CD14-positive monocyte (primary cell): ENCODE measurements around the gene PTPRN2. TPM values are rescaled to one million over a fixed set of nuclear protein-coding genes. Genes with fewer than 3 reads are reported as not detected.

Source experiments
- DNase-seq, 3 donors: peaks; one replicate each; pipeline ENCODE4 v3.0.0-alpha.2; 2011 to 2022
- H2AFZ ChIP-seq: 2 replicates; pipeline ENCODE4 v1.6.0; 2012; ENCODE audit warnings: mild to moderate bottlenecking, low read depth, low read length, inconsistent platforms; ENCODE audit not compliant: insufficient read depth, poor library complexity, severe bottlenecking
- H3K27ac ChIP-seq, 2 donors: 1 replicate in 1 of 2; 2 replicates in 1 of 2; pipeline ENCODE4 v1.5.1; 2012 to 2013; ENCODE audit warnings: low read length in 2 of 2, control low read depth in 1 of 2, inconsistent platforms in 1 of 2, low read depth in 1 of 2, mild to moderate bottlenecking in 1 of 2
- H3K27me3 ChIP-seq, 2 donors: one replicate each; pipeline versions ENCODE4 v1.6.0 to v1.6.1; 2011 to 2013; ENCODE audit warnings: low read length in 2 of 2; ENCODE audit not compliant: control insufficient read depth in 2 of 2, insufficient read depth in 2 of 2
- H3K36me3 ChIP-seq, 2 donors: replicated peaks in 1 of 2; 1 replicate in 1 of 2; 2 replicates in 1 of 2; pipeline versions ENCODE4 v1.5.1 to v1.6.1; 2012 to 2013; ENCODE audit warnings: low read length in 2 of 2, control low read depth in 1 of 2, inconsistent platforms in 1 of 2, mild to moderate bottlenecking in 1 of 2; ENCODE audit not compliant: insufficient read depth in 2 of 2, control insufficient read depth in 1 of 2
- H3K4me1 ChIP-seq, 2 donors: 1 replicate in 1 of 2; 2 replicates in 1 of 2; pipeline versions ENCODE4 v1.5.1 to v1.6.1; 2012 to 2013; ENCODE audit warnings: low read length in 2 of 2, control low read depth in 1 of 2, inconsistent platforms in 1 of 2, mild to moderate bottlenecking in 1 of 2, moderate library complexity in 1 of 2; ENCODE audit not compliant: insufficient read depth in 2 of 2, control insufficient read depth in 1 of 2
- H3K4me2 ChIP-seq: replicated peaks from 2 replicates; pipeline ENCODE3; 2012; ENCODE audit warnings: low read length, moderate library complexity, mild to moderate bottlenecking; ENCODE audit not compliant: poor library complexity, severe bottlenecking; ENCODE audit errors: extremely low read depth
- H3K4me3 ChIP-seq, 3 experiments: fragments of 200-600 bp in 1 of 3; sonication (generic) in 1 of 3; replicated peaks in 1 of 3; 1 replicate in 2 of 3; 2 replicates in 1 of 3; pipeline ENCODE4 v1.5.1; 2011 to 2013; ENCODE audit warnings: low read length in 3 of 3, mild to moderate bottlenecking in 3 of 3, control low read depth in 2 of 3, low read depth in 2 of 3, inconsistent platforms in 1 of 3, moderate library complexity in 1 of 3
- H3K79me2 ChIP-seq: 2 replicates; pipeline ENCODE4 v1.6.0; 2012; ENCODE audit warnings: mild to moderate bottlenecking, control low read depth, inconsistent platforms, low read length, moderate library complexity; ENCODE audit not compliant: insufficient read depth
- H3K9ac ChIP-seq: 2 replicates; pipeline ENCODE4 v1.6.0; 2017; ENCODE audit warnings: low read length, mild to moderate bottlenecking; ENCODE audit not compliant: insufficient read depth, poor library complexity, severe bottlenecking
- H3K9me3 ChIP-seq, 2 donors: replicated peaks in 1 of 2; 1 replicate in 1 of 2; 2 replicates in 1 of 2; pipeline versions ENCODE4 v1.5.1 to v1.6.1; 2012 to 2013; ENCODE audit warnings: low read length in 2 of 2, control low read depth in 1 of 2; ENCODE audit not compliant: control insufficient read depth in 1 of 2, insufficient read depth in 1 of 2
- H4K20me1 ChIP-seq: 2 replicates; pipeline ENCODE4 v1.6.0; 2012; ENCODE audit warnings: mild to moderate bottlenecking, low read length, control low read depth, moderate library complexity; ENCODE audit not compliant: insufficient read depth
- H3K27ac Mint-ChIP-seq, 7 donors: one replicate each; pipeline ENCODE4 v1.8.0; 2020; ENCODE audit warnings: mild to moderate bottlenecking in 7 of 7, mixed read lengths in 7 of 7, moderate library complexity in 6 of 7, inconsistent platforms in 2 of 7
- H3K27me3 Mint-ChIP-seq, 3 donors: one replicate each; pipeline ENCODE4 v1.8.0; 2021 to 2022; ENCODE audit warnings: low read depth in 3 of 3, mild to moderate bottlenecking in 3 of 3, mixed read lengths in 3 of 3, moderate library complexity in 3 of 3, inconsistent platforms in 1 of 3
- H3K36me3 Mint-ChIP-seq, 2 donors: one replicate each; pipeline ENCODE4 v1.8.0; 2020; ENCODE audit warnings: mixed read lengths in 2 of 2, inconsistent platforms in 1 of 2, mild to moderate bottlenecking in 1 of 2
- H3K4me1 Mint-ChIP-seq: one replicate; pipeline ENCODE4 v1.8.0; 2020; ENCODE audit warnings: mild to moderate bottlenecking, mixed read lengths
- H3K4me3 Mint-ChIP-seq, 2 donors: one replicate each; pipeline ENCODE4 v1.8.0; 2020; ENCODE audit warnings: mild to moderate bottlenecking in 2 of 2, mixed read lengths in 2 of 2, moderate library complexity in 1 of 2
- H3K9me3 Mint-ChIP-seq, 7 donors: one replicate each; pipeline ENCODE4 v1.8.0; 2020 to 2022; ENCODE audit warnings: mixed read lengths in 7 of 7, mild to moderate bottlenecking in 6 of 7, moderate library complexity in 6 of 7, inconsistent platforms in 2 of 7
- CTCF ChIP-seq: fragments of 200-600 bp; IDR thresholded peaks from one replicate; pipeline ENCODE4 v1.8.0; 2022; ENCODE audit warnings: antibody characterized with exemption, mild to moderate bottlenecking
- WGBS: methylation state at CpG from one replicate; pipeline ENCODE4 v1.1.5; 2013; ENCODE audit warnings: missing lambda C conversion rate; ENCODE audit not compliant: insufficient coverage; 5-methylcytosine and 5-hydroxymethylcytosine counted together
- intact Hi-C, 2 donors: fragments of 100-400 bp; cut with micrococcal nuclease; formaldehyde crosslinking; loops; one replicate each; pipeline versions ENCODE4 v1.15.0 to v1.15.1; 2023
- polyA plus RNA-seq, 3 donors: library from polyadenylated mRNA; depleted of rRNA in 1 of 3; unstranded in 2 of 3; stranded (reverse) in 1 of 3; fragments of 300-500 nt in 2 of 3; fragments of >200 nt in 1 of 3; fragmentation: Illumina TruSeq in 2 of 3; gene quantifications; 1 replicate in 2 of 3; 2 replicates in 1 of 3; pipeline ENCODE4 v1.2.3, GENCODE V29; 2012 to 2021

The PTPRN2 gene
- polyA plus RNA-seq, 3 donors = 0.25 to 1.4 (median 0.97) TPM

DNA sequence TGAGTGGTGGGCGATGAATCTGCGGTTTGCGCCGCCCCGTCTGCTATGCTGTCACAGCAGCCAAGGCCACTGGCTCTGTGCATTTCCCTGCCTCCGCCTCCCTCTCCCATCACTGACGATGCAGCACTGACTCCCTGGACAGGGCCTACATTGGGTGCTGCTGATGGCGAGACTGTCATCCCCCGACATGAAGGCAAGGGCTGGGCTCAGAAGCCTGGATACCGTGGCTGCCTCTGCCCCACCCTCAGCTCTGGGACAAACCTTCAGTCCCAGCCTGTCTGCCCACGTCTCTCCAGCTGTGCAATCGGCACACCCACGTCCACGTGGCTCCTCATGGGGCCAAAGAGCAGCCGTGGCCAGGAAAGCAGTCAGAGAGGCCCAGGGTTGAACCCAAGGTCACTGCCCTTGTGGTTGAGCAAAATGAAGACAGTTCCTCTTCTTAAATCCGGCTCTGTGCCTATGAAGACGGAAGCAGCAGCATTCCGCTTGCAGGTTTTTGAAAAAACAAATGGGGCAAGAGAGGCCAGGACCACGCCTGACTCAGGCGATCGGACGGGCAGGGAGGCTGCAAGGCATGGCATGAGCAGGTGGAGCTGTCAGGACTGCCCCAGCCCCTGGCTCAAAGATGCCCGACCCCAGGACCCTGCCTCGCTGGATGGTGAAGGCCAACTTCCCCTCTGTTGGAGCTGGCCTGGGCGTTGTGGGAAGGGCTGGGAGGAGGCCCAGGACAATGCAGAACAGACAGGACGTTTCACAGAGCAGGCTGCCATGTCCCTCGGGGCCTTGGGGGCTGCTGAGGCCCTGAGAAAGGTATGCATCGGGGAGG, 733.3 kb downstream of the PTPRN2 start:
- peak overlapping the region; percentile 98 to 99 (median 98) for H3K27ac Mint-ChIP-seq
- peak overlapping the region; percentile 85 to 95 for H3K4me3 Mint-ChIP-seq
- H3K27me3 Mint-ChIP-seq = peaks cover 3 to 6% (median 3%) of the 10 kb centered on the region in 3 donors
- no peak for TF ChIP-seq CTCF
- Histone ChIP-seq H3K27me3 (no peaks in the 10 kb centered on the region), H3K4me1 (peaks cover 60 to 66% of the 10 kb centered on the region in 2 donors), H3K9ac (peak overlapping the region; percentile 59), H3K9me3 (no peaks in the 10 kb centered on the region), H3K4me3 (peak overlapping the region; percentile 33 to 89 (median 60)), H2AFZ (peak overlapping the region; percentile 77), H3K4me2 (peak overlapping the region; percentile 85), H4K20me1 (no peaks in the 10 kb centered on the region), H3K79me2 (peaks cover 21% of the 10 kb centered on the region), H3K27ac (peak overlapping the region; percentile 79 to 89), H3K36me3 (peaks cover 7 to 12% of the 10 kb centered on the region in 2 donors)
- intact Hi-C loops = loop anchor here in 1 of 2 donors (10.0 kb wide), 2 partner anchors 359 to 719 kb away; partner anchors contain the start of gene UBE3C
- H3K4me1 Mint-ChIP-seq = peaks cover 70% of the 10 kb centered on the region
- peaks cover 0 to 2% (median 0%) of the 10 kb centered on the region in 7 donors for H3K9me3 Mint-ChIP-seq
- DNase-seq = peak; percentile 93 to 96 (median 94)
- 17% methylated on average over 25 of the region's 28 CpGs for WGBS
- peaks cover 20 to 26% of the 10 kb centered on the region in 2 donors for H3K36me3 Mint-ChIP-seq

DNA sequence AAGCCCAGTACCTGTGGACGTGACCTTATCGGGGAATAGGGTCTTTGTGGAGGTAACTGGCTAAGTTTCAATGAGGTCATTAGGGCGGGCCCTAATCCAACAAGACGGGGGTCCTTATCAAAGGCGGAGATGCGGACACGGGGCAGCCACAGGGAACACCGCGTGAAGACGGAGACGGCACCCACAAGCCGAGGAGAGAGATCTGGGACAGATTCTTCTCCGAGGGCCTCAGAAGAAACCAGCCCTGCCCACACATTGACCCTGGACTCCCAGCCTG, 733.9 kb downstream of the PTPRN2 start:
- Histone ChIP-seq H3K4me3 (peak overlapping the region in 1 of 3 experiments; percentile 89), H4K20me1 (no peaks in the 10 kb centered on the region), H3K9me3 (no peaks in the 10 kb centered on the region), H2AFZ (peak overlapping the region; percentile 77), H3K27me3 (no peaks in the 10 kb centered on the region), H3K79me2 (peaks cover 21% of the 10 kb centered on the region), H3K36me3 (peaks cover 7 to 12% of the 10 kb centered on the region in 2 donors), H3K9ac (peak overlapping the region; percentile 48), H3K4me1 (peaks cover 60 to 66% of the 10 kb centered on the region in 2 donors), H3K27ac (peak overlapping the region; percentile 79 to 89), H3K4me2 (peak overlapping the region; percentile 85)
- peaks cover 0 to 2% (median 0%) of the 10 kb centered on the region in 7 donors for H3K9me3 Mint-ChIP-seq
- intact Hi-C loops = loop anchor here in 1 of 2 donors (10.0 kb wide), 2 partner anchors 359 to 719 kb away; partner anchors contain the start of gene UBE3C
- peaks cover 3 to 6% (median 3%) of the 10 kb centered on the region in 3 donors for H3K27me3 Mint-ChIP-seq
- H3K27ac Mint-ChIP-seq = peak overlapping the region; percentile 98 to 99 (median 98)
- H3K4me3 Mint-ChIP-seq = peak overlapping the region; percentile 39 to 95
- H3K36me3 Mint-ChIP-seq = peaks cover 20 to 26% of the 10 kb centered on the region in 2 donors
- no peak for DNase-seq
- H3K4me1 Mint-ChIP-seq = peaks cover 70% of the 10 kb centered on the region
- 94% methylated on average over 9 of the region's 13 CpGs for WGBS
- TF ChIP-seq CTCF = no peak
